Forelimb muscle (tissue), 1 donor: ENCODE results near the gene DDI2. TPM values are rescaled to one million over a fixed set of nuclear protein-coding genes. Genes with fewer than 3 reads are reported as not detected.

Experiments used
- DNase-seq: peaks from one replicate; pipeline ENCODE4 v3.0.0-alpha.2; 2013; ENCODE audit warnings: low read depth
- polyA plus RNA-seq: library from polyadenylated mRNA; unstranded; fragments of 120-200 nt; gene quantifications from one replicate; pipeline ENCODE4 v1.2.1, GENCODE V29; 2013; ENCODE audit not compliant: insufficient read length

The DDI2 gene
- polyA plus RNA-seq, 1 donor: 21.0 TPM

DNA sequence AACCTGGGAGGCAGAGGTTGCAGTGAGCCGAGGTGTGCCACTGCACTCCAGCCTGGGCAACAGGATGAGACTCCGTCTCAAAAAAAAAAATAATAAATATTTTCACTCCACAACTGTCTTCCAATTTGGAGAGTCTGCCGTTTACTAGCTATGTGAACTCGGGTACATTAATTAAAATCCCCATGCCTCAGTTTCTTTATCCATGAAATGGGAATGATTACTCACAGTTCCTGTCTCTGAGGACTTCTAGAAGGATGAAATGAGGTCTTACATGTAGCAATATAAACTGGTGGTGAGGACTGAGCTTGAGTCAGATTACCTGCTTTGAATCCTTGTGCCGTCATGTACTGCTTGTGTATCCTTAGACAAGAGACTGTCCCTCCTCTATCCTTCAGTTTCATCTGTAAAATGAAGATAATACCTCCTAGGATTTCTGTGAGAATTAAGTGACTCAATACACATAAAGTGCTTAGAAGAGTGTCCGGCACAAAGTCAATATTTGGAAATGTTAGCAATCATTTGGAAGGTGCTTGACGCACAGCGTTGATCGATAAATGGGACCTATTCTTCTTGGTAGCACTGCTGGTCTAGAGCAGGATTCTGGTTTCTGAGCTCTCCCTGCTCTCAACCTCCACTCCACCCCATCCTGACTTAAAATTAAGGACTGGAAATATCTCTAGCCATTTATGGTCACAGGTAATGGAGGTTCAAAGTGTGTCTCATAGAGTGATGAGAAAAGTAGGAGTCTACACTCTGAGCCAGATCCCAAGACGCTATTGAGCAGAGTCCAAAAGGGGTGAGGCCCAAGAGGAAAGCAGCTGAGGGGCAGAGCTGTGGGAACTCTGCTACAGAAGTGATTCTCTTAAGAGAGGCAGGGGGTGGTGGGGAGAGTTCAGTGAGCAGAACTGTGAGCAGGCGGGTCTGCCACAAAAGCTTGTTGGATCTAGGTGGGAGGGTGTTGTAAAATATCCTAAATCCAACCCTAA, 11.6 kb upstream of the DDI2 start:
- DNase-seq: no peak

GRCh38 chr1:15609631-15610030, 7.6 kb upstream of the DDI2 start:
- DNase-seq: no peak

GRCh38 chr1:15610167-15610566, 7.1 kb upstream of the DDI2 start:
- no peak for DNase-seq

DNA sequence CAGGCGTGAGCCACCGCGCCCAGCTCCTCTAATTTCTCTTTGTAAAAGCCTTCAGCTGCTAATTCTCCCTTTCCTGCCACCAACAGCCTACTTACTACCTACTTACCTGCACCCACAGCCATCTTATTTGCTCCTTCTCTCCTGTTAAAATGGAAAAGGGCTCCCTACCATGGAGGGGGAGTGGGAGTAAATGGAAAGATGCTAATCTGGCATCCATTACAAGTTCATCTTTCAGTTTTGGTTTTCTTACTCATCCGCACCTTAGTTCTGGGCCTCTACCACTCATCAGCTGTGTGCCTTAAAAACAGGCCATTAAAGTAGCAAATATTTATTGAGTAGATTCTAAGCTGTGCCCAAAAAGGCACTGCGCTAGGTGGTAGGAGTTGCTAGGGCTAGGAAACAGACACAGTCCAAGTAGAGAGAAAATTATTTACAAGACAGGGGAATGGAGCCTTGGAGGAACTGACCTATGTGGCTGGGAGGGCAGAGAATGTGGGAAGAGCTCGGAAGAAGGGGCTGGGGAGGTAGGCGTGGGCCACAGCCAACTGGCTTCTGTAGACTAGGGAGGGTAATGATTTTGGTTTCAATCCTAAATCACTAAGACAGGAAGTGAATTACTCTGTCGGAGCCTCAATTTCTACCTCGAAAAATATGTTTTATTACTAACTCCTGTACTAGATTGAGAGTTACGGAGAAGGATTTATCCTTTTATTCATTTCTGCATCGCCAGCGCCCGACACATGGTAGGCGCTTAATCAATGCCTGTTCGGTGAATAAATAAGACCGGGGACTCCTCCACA, 685 bp upstream of the DDI2 start:
- DNase-seq: peak; percentile 8

DNA sequence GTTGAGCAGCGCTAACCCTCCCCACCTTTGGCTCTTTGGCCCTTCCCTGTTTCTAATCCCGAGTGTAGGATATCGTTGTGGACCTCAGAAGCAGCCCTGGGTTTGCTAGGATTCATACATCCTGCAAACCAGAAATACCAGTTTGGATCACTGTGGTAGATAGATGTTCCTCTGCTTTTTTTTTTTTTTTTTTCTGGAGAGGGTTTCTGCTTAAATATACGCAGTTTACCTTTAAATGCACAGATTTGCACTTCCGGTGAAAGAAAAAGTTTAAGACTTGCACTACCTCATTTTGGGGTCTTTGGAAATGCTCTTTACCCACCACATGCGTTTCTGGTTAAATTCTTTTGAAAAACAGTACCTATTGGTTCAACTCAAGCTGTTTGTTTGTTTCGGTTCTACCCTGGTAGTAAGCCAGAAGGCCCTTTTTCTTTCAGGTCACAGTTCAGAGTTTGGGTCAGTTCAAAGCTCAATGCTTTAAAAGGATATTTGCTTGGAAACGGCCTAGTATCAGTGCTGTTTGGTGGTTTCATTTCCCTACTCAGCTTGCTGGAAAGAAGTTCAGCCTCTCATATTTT, 908 bp downstream of the DDI2 start:
- DNase-seq: no peak

DNA sequence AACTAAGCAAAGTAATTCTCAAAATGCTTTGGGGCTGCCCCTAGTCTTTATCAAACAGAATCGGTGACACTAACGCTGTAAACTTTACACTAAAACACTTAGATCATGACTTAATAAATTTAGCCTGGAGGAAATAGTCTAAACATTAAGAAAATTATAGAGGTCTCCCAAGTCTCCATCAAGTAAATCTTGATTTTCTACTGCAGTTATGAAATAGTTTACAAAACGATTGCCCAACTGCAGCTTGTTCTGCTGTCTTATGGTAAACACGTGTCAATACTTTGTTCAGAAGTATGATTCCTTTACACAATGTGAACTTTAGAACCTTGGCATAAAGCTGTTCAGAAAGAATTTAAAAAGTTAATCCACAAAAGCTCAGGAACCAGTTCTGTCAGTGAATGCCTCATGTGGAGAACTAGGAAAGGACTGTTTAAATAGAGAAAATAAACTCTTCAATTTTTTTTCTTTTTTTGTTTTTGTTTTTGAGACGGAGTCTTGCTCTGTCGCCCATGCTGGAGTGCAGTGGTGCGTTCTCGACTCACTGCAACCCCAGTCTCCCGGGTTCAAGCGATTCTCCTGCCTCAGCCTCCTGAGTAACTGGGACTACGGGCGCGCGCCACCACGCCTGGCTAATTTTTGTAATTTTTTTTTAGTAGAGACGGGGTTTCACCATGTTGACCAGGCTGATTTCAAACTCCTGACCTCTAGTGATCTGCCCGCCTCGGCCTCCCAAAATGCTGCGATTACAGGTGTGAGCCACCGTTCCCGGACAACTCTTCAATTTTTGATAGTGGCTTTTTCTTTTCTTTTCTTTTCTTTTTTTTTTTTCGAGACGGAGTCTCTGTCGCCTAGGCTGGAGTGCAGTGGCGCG, 1.6 kb downstream of the DDI2 start:
- peak; percentile 13 for DNase-seq

- DNase-seq: no peak
Measured at GRCh38 chr1:15620155-15620545, 2.9 kb downstream of the DDI2 start.

- DNase-seq: no peak
Measured at GRCh38 chr1:15620902-15621682, 3.8 kb downstream of the DDI2 start.

GRCh38 chr1:15621975-15622374, 4.7 kb downstream of the DDI2 start:
- no peak for DNase-seq

DNA sequence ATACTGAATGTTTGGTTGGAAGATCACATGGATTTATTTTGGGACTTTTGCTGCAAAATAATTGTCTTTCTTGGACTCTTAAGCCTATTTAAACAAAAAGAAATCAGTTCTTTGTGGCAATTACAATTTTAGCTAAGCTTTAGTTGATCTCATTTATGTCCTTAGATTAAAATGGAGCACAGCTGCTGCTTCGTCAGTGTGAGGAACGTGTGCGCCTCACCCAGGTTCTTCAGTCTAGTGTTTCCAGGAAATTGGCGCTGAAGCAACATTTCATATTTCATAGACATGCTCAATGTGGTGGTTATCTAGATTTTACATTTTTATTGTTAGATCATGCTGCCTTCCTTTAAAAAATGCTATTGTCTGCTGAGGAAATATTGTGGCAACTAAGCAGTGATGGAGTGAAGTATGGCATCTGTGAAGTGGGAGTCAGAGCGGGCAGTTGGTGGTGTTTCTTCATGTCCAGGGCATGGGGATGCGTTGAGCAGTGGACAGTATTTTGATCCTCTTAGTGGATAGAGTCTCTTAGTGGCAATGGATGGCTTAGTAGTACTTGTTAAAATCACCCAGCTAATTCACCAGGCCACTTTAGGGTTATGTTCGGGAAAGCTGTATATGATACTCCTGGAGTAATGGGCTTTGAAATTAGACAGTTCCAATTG, 5.6 kb downstream of the DDI2 start:
- no peak for DNase-seq

DNA sequence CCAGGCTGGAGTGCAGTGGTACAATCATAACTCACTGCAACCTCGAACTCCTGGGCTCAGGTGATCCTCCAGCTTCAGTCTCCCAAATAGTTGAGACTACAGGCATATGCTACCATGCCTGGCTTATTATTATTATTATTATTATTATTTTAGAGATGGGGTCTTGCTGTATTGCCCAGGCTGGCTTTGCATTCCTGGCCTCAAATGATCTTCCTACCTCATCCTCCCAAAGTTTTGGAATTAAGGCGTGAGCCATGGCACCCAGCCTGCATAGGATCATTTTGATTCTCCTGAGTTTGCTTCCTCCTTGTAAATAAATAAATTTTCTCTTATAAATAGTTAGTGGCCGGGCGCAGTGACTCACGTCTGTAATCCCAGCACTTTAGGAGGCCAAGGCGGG, 6.2 kb downstream of the DDI2 start:
- no peak for DNase-seq

DNA sequence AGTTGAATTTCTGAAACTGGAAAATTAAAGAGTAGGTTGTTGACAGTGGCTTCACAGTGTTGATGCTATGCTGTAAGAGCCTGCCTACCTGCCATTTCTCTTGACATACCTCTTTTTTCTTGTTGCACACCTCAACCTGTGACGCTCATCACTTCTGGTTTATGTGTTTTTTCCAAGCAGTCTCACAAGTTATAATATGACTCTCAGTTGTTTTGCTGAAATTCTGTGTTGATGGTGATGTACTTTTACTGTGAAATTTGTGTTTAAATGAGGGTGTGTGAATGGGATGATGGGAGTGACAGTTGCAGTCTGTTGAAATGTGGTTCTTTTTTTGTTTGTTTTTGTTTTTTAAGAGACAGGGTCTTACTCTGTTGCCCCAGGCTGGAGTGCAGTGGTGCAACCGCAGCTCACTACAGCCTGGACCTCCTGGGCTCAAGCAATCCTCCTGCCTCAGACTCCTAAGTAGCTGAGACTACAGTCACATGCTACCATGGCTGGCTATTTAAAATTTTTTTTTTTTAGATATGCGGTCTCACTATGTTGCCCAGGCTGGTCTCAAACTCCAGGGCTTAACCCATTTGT, 7.0 kb downstream of the DDI2 start:
- no peak for DNase-seq

DNA sequence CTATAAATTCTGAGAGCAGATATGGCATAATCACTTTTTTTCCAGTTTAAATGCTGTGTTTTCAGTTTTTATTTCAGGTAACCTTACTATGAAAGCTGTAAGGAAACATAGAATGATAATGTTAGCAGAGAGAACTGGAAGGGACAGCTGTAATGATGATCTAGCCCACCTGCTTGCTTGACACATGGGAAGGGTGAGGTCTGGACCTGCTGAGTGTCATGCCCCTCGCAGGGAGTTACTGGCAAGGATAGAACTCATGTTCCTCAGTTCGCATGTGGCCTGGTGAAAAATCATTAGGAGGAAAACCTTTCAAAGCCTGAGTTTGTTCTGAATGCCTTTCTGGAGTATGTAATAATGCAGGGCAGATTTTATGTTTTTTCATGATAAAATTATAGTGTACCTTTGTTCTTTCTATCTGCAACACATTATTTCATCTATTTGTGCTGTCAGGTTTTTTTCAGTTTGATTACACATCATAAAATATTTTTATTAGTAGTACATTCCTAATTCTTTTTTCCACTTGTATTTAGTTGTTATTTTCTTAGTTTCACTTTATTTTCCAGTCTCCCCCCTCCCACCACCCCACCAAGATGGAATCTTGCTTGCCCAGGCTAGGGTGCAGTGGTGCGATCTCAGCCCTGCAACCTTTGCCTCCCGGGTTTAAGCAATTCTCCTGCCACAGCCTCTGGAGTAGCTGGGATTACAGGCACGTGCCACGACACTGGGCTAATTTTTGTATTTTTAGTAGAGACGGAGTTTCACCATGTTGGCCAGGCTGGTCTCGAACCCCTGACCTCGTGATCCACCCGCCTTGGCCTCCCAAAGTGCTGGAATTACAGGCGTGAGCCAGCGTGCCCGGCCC, 8.0 kb downstream of the DDI2 start:
- no peak for DNase-seq

- DNase-seq: no peak
Measured at GRCh38 chr1:15626269-15626950, 9.2 kb downstream of the DDI2 start.

DNA sequence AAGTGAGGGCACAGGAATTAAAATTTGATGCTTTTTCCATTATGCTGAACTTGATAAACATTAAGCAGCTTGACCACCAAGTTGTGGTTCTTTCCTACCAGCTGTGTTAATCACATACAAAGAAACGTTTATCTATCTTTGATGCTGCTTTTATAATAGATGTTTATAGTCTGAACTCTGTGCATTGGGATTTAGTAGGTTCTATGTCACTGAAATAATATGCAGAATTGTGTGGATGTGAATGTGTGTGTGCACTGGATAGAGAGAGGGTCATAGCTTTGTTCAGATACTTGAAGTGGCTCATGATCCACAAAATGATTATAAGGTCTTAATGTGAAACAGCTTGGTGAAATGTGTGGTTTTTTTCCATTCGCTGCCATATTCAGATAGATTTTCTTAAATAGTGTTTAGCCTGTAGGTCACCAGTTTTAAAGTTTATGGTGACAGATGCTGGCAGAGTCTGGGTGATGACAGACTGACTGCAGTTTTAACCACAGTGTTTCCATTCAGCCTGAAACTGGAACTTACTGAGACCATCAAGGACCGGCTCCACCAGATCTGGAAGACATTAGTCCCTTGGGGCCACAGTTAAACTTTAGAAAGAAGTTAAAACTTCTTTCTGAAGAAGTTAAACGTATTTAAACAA, 10.2 kb downstream of the DDI2 start:
- DNase-seq: no peak

DNA sequence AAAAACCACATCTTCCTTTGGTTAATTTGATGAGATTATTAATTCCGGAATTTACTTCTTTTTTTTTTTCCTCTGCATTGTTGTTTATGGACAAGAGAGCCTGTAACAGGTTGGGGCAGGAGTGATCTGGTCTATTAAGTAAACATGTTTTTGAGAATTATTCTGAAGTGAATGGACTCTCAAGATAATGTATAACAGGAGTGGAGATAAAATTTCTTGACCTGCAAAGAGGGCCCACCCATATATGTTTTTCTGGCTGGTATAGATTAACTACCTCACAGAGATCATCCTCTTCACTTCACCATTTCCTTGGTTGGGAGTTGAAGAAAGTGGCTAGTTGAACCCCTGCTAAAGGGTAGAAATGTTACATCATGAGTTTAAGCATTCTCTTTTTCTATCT, 10.7 kb downstream of the DDI2 start:
- DNase-seq: no peak

- DNase-seq: no peak
Measured at GRCh38 chr1:15633756-15634420, 16.6 kb downstream of the DDI2 start.
